HL-60 (cell line): ENCODE measurements around the gene ATXN7L1.

Experiments used
- POLR2AphosphoS5 ChIP-seq: IDR thresholded peaks from 2 replicates; pipeline ENCODE4 v1.6.1; 2012; ENCODE audit warnings: low read depth
- REST ChIP-seq: IDR thresholded peaks from 2 replicates; pipeline ENCODE4 v1.6.1; 2012; ENCODE audit warnings: low read depth; ENCODE audit not compliant: insufficient replicate concordance
- TF ChIP-seq, protein P1 (sequence below): IDR thresholded peaks from one replicate; pipeline ENCODE4 v1.5.1; 2011; ENCODE audit warnings: low read length, control low read depth, inconsistent platforms; ENCODE audit not compliant: insufficient read depth

DNA sequence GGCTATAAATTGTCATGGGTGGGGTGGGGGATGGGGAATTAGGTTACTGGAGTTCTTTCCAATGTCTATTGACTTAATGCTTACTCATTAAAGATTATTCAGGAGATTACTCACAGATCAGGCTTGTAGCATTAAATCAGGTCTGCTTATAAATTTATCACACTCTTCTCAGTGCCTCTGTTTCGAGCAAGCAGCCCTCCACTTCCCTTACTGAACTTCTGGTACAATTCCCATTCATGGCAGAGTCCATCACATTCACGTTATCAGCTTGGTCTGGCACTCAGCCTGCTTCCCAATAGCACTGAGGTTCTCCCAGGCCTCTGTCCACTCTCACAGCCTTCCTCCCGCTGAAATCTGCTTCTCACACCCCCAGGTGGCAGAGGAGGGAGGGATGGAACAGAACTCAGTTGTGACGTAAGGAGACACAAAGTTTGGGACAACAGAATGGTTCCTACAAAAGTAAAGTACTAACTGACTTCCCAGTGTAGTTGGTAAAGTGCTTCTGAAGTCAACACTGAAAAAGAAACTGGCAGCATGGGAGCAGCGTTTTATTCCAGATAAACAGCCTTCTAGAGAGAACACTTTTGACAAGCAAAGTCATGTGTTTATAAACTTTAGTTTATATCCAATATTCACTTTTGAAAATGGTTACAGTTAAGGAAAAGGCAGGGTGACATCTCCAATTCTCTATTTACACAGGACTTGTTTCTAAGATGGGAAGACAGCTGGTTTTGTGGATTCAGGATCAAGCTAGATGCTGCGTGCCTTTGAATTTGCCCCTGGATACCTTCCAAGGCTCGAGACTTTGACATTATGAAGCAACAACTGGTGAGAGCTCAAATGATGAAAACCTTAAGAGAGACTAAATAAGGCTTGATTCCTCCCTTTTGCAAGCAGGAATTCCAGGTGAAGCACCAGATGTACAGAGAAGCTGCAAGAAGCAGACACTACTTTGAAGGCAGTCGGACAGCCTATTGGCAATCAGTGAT, 81.4 kb downstream of the ATXN7L1 start:
- TF ChIP-seq POLR2AphosphoS5 (no peak), REST (no peak)
- TF ChIP-seq, protein P1, sequence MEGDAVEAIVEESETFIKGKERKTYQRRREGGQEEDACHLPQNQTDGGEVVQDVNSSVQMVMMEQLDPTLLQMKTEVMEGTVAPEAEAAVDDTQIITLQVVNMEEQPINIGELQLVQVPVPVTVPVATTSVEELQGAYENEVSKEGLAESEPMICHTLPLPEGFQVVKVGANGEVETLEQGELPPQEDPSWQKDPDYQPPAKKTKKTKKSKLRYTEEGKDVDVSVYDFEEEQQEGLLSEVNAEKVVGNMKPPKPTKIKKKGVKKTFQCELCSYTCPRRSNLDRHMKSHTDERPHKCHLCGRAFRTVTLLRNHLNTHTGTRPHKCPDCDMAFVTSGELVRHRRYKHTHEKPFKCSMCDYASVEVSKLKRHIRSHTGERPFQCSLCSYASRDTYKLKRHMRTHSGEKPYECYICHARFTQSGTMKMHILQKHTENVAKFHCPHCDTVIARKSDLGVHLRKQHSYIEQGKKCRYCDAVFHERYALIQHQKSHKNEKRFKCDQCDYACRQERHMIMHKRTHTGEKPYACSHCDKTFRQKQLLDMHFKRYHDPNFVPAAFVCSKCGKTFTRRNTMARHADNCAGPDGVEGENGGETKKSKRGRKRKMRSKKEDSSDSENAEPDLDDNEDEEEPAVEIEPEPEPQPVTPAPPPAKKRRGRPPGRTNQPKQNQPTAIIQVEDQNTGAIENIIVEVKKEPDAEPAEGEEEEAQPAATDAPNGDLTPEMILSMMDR = no peak
